A673 (cell line): ENCODE results near the gene SPTBN2.

Source experiments
- CTCF ChIP-seq: fragments of 300-800, 200-600 bp; sonication (generic); conservative IDR thresholded peaks from 2 replicates; pipeline ENCODE4 v1.5.1; 2017; ENCODE audit warnings: low read depth, mild to moderate bottlenecking, antibody characterized with exemption, low read length, moderate library complexity, mixed read lengths
- EZH2 ChIP-seq: fragments of 200-600 bp; sonication (generic); IDR thresholded peaks from 2 replicates; pipeline ENCODE4 v1.6.1; 2017; ENCODE audit warnings: borderline replicate concordance, low read depth, mild to moderate bottlenecking, mixed read lengths, antibody characterized with exemption, low read length; ENCODE audit not compliant: poor library complexity, severe bottlenecking

- no peak for TF ChIP-seq CTCF
- TF ChIP-seq EZH2 = no peak
These were observed 18.5 kb upstream of the SPTBN2 start for GRCh38 chr11:66747480-66747879.
